ENCODE data around the gene IKZF2. TPM values are rescaled to one million over a fixed set of nuclear protein-coding genes. Genes with fewer than 3 reads are reported as not detected.

The IKZF2 gene
- polyA plus RNA-seq, 1 experiment: 7.1 TPM

DNA sequence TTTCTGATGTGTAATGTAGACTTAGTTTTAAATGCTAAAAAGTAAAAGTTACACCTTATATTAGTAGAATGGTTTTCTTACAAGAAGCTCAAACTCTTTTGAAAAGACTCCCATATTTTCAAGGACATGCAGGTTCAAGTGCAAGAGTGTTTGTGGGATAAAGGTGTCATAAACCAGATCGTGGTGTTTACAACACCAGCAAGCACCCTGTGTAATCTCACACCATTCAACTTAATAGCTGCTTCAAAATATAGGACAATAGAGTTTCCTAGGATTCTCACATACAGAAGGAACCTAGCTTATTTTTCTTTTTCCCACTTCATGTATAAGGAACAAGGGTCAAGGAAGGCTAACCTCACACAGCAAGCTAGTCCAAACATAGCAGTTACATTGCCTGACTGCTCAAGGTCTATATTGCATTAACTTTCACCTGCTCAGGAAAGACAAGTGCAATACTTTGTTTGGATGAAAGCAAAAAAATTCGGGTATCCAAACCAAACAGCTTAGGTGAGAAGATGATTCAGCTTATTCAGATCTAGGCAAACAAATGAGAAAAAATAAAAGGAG is 172.3 kb downstream of the IKZF2 start:
- POLR2A ChIA-PET: interaction anchor here (0.5 kb wide), 1 partner anchor 62 kb away, joined by 8 read pairs; no protein-coding TSS in a partner anchor
- Histone ChIP-seq H3K27ac (ENCODE audit: low read depth, low read length) (no peak overlapping the region), H3K27me3 (ENCODE audit: control insufficient read depth, insufficient read depth, low read length) (no peaks in the 10 kb centered on the region), H3K4me3 (ENCODE audit: low read depth, low read length) (no peak overlapping the region), H3K9me3 (ENCODE audit: control insufficient read depth, insufficient read depth, low read length) (no peaks in the 10 kb centered on the region)
- TF ChIP-seq, protein P1, sequence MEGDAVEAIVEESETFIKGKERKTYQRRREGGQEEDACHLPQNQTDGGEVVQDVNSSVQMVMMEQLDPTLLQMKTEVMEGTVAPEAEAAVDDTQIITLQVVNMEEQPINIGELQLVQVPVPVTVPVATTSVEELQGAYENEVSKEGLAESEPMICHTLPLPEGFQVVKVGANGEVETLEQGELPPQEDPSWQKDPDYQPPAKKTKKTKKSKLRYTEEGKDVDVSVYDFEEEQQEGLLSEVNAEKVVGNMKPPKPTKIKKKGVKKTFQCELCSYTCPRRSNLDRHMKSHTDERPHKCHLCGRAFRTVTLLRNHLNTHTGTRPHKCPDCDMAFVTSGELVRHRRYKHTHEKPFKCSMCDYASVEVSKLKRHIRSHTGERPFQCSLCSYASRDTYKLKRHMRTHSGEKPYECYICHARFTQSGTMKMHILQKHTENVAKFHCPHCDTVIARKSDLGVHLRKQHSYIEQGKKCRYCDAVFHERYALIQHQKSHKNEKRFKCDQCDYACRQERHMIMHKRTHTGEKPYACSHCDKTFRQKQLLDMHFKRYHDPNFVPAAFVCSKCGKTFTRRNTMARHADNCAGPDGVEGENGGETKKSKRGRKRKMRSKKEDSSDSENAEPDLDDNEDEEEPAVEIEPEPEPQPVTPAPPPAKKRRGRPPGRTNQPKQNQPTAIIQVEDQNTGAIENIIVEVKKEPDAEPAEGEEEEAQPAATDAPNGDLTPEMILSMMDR (IDR thresholded peaks at IDR 0.05; ENCODE audit: low read depth, low read length): no peak
- no peak for DNase-seq (ENCODE audit: low read depth, low spot score)
- CTCF ChIA-PET: interaction anchor here (0.6 to 1.5 kb wide), 5 partner anchors 10 to 131 kb away, joined by 3 to 7 read pairs (median 4); no protein-coding TSS in a partner anchor

DNA sequence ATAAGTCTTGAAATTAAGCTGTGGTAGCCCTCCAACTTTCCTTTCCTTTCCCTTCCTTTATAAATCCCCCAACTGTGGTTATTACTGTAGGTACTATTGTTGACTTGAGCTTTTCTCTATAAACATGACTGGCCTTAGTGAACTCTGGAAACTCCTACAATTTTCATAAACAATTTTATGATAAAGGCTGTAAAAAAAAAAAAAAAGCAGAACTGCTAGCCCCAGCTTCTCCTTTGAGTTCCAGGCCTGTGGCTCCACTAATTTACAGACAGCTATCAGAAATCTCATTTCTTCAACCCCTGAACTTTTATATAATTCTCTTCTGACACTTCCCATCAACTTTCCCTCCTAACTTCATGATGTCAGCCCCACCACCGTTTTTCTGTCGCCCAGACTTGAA is 174.3 kb downstream of the IKZF2 start:
- Histone ChIP-seq H3K27me3 (ENCODE audit: control insufficient read depth, insufficient read depth, low read length) (no peaks in the 10 kb centered on the region), H3K4me3 (ENCODE audit: low read depth, low read length) (no peak overlapping the region), H3K27ac (ENCODE audit: low read depth, low read length) (no peak overlapping the region), H3K9me3 (ENCODE audit: control insufficient read depth, insufficient read depth, low read length) (no peaks in the 10 kb centered on the region)
- no peak for DNase-seq (ENCODE audit: low read depth, low spot score)
- ChIA-PET POLR2A (interaction anchor here (0.7 kb wide), 1 partner anchor 290 kb away, joined by 4 read pairs; no protein-coding TSS in a partner anchor), CTCF (no interaction called here)
- TF ChIP-seq, protein P1 (IDR thresholded peaks at IDR 0.05; ENCODE audit: low read depth, low read length): no peak

DNA sequence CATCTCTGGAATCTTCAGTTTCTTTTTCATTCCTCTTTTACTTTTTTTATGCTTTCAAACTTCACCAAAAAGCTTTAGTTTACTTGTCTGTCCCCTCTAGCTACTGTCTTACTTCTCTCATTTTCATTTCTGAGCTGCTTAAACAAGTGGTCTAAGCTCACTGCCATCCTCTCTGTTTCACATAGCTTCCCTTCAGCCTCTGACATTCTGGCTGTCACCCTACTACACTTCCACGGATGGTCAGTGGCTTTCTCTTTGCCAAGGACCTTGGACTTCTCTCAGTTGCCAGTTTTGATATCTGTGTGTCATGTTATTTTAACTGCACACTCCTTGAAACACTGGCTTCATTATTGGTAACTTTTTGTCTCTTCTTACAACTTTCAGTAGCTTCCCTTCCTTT is 176.1 kb downstream of the IKZF2 start:
- CTCF ChIA-PET: no interaction called here
- H3K4me3 ChIP-seq (ENCODE audit: low read depth, low read length): no peak overlapping the region
- H3K27ac ChIP-seq (ENCODE audit: low read depth, low read length): no peak overlapping the region
- H3K27me3 ChIP-seq (ENCODE audit: control insufficient read depth, insufficient read depth, low read length): no peaks in the 10 kb centered on the region
- TF ChIP-seq, protein P1 (IDR thresholded peaks at IDR 0.05; ENCODE audit: low read depth, low read length): no peak
- POLR2A ChIA-PET: no interaction called here
- DNase-seq (ENCODE audit: low read depth, low spot score): no peak
- no peaks in the 10 kb centered on the region for H3K9me3 ChIP-seq (ENCODE audit: control insufficient read depth, insufficient read depth, low read length)

DNA sequence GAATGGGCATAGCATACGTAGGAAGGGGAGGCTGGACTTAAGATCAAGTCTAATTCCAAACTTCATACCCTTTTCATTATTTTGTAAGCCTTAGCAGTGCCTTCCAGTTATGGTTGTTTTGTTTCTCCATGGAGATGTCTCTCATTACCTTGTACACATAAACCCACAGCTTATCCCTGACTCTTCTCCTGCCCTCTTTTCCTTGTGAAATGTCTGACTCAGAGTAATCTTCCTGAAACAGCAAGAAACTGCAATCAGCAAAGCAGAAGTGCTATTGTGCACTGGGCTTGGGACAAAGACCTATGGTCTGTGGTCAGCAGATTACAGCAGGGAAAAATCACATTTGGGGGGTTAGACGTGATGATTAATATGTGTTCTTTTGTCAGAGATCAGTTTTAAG is 176.7 kb downstream of the IKZF2 start:
- ChIA-PET CTCF (no interaction called here), POLR2A (no interaction called here)

DNA sequence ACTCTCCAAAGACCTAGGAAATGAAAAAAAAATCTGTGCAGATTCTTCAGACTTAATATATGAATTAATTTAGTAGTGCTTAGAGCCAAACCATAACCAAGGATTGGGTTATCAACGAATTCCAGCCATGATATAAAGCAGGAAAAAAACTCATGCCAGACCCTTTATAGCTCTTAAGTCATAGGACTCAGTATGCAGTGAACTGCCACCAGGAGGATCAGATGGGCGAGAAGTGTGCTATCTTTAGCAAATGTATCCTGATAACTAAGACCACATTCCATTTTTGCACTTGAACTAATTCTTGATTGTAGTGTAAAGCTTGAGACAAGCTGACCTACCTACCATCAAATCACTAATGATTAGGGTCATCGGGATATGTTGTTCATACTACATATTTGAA is 178.1 kb downstream of the IKZF2 start:
- no peak for DNase-seq (ENCODE audit: low read depth, low spot score)
- Histone ChIP-seq H3K27ac (ENCODE audit: low read depth, low read length) (no peak overlapping the region), H3K27me3 (ENCODE audit: control insufficient read depth, insufficient read depth, low read length) (no peaks in the 10 kb centered on the region), H3K9me3 (ENCODE audit: control insufficient read depth, insufficient read depth, low read length) (no peaks in the 10 kb centered on the region), H3K4me3 (ENCODE audit: low read depth, low read length) (no peak overlapping the region)
- CTCF ChIA-PET: no interaction called here
- TF ChIP-seq, protein P1 (IDR thresholded peaks at IDR 0.05; ENCODE audit: low read depth, low read length): no peak
- POLR2A ChIA-PET: no interaction called here

More for the DNA sequence above, 176.7 kb downstream of the IKZF2 start:
- Histone ChIP-seq H3K27ac (ENCODE audit: low read depth, low read length) (no peak overlapping the region), H3K27me3 (ENCODE audit: control insufficient read depth, insufficient read depth, low read length) (no peaks in the 10 kb centered on the region), H3K4me3 (ENCODE audit: low read depth, low read length) (no peak overlapping the region), H3K9me3 (ENCODE audit: control insufficient read depth, insufficient read depth, low read length) (no peaks in the 10 kb centered on the region)
- DNase-seq (ENCODE audit: low read depth, low spot score): peak; percentile 32
- TF ChIP-seq, protein P1 (IDR thresholded peaks at IDR 0.05; ENCODE audit: low read depth, low read length): no peak

All from AG04450 (cell line).